Uterus (tissue), 2 donors: ENCODE measurements around the gene ATP6AP2.

ENCODE experiments used
- POLR2A ChIP-seq, 2 donors: fragments of 450-650 bp; IDR thresholded peaks; one replicate each; pipeline ENCODE4 v1.6.1; 2016; ENCODE audit warnings: antibody characterized with exemption in 2 of 2, mild to moderate bottlenecking in 1 of 2, moderate library complexity in 1 of 2
- TF ChIP-seq, protein P1 (sequence below), 4 experiments: fragments of 200-600 bp in 2 of 4; fragments of 450-650 bp in 2 of 4; sonication (generic) in 2 of 4; IDR thresholded peaks; one replicate each; pipeline ENCODE4 v1.5.1; 2016 to 2019; ENCODE audit warnings: antibody characterized with exemption in 4 of 4, mild to moderate bottlenecking in 2 of 4, moderate library complexity in 1 of 4

DNA sequence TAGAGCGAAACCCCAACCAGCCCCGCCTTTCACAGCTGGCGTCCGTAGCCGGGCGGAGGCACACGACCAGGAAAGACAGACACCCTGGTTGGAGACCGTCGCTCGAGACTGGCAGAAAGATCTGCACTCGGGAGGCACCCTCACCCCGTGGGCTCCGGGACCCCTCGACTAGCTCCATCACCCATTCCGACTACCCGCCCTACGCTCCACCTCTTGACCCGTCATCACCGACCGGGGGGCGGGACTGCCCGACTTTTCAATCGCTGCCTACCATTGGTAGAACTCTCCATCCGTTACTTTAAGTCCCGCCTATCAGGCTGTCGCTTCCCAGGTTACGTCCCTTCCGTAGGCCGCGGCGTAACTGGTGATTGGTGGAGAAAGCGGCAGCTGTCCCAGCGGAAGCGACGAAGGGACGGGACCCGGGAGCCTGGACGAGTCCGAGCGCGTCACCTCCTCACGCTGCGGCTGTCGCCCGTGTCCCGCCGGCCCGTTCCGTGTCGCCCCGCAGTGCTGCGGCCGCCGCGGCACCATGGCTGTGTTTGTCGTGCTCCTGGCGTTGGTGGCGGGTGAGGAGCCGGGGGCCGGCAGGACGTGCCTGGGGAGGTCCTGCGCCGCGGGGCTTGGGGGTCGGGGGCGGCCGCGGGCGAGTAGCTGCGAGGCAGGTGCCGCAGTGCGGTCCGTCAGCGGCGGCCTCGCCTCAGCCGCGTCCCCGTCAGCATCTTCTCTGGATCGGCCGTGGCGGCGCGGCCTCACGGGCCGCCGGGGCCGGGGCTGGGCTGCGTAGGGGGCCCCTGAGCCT, at the start of gene ATP6AP2:
- TF ChIP-seq, protein P1, sequence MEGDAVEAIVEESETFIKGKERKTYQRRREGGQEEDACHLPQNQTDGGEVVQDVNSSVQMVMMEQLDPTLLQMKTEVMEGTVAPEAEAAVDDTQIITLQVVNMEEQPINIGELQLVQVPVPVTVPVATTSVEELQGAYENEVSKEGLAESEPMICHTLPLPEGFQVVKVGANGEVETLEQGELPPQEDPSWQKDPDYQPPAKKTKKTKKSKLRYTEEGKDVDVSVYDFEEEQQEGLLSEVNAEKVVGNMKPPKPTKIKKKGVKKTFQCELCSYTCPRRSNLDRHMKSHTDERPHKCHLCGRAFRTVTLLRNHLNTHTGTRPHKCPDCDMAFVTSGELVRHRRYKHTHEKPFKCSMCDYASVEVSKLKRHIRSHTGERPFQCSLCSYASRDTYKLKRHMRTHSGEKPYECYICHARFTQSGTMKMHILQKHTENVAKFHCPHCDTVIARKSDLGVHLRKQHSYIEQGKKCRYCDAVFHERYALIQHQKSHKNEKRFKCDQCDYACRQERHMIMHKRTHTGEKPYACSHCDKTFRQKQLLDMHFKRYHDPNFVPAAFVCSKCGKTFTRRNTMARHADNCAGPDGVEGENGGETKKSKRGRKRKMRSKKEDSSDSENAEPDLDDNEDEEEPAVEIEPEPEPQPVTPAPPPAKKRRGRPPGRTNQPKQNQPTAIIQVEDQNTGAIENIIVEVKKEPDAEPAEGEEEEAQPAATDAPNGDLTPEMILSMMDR (IDR thresholded peaks at IDR 0.05) = no peak
- peak; percentile 66 to 74 for TF ChIP-seq POLR2A (IDR thresholded peaks at IDR 0.05)
